ENCODE data around the gene KRT76.

GRCh38 chr12:52772188-52772587 is 5.0 kb downstream of the KRT76 start:
- TF ChIP-seq POLR2A (IDR thresholded peaks at IDR 0.05): no peak
- no peak for TF ChIP-seq CTCF (IDR thresholded peaks at IDR 0.05)
- no peak for TF ChIP-seq POLR2AphosphoS5 (IDR thresholded peaks at IDR 0.05)
- no peak for TF ChIP-seq EP300 (IDR thresholded peaks at IDR 0.05)

All from gastroesophageal sphincter (tissue), 3 donors.